GM12892 (cell line): ENCODE measurements around the gene HMGCS2.

Experiments used
- POLR2AphosphoS5 ChIP-seq: IDR thresholded peaks from 2 replicates; pipeline ENCODE4 v1.6.1; 2011; ENCODE audit warnings: low read depth, low read length, control low read depth
- TAF1 ChIP-seq: IDR thresholded peaks from 2 replicates; pipeline ENCODE4 v1.6.1; 2011; ENCODE audit warnings: low read depth, mild to moderate bottlenecking, control low read depth, low read length, borderline replicate concordance

DNA sequence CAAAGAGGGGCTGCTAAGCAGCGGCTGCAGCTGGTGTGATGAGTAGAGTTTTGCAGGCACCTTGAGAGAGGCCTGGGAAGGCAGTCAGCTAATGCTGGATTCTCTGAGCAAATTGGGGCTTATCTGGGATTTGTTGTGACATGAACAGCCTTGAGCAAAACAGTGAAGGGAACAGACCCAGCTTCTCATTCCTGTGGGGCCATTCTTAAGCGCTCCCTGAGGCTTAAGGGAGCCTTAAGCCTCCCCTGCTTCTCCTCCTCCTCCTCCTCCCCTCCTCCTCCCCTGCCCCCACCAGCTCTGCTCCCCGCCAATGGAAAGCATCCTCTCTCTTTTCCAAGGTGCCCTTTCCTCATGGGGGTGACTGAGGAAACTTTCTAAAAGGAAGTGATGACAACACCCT, 21.3 kb downstream of the HMGCS2 start:
- TF ChIP-seq TAF1 (no peak), POLR2AphosphoS5 (no peak)
